KMS-11 (cell line): ENCODE results near the gene ADIPOR2.
"Not testable (repeated sequence)": the region's sequence is repeated elsewhere in the genome, so short reads cannot be mapped to it uniquely, and the experiment has no call there.

ENCODE experiments used
- H2AFZ ChIP-seq: fragments of 200-600 bp; sonication (generic); 2 replicates; pipeline ENCODE4 v1.6.1; 2016; ENCODE audit warnings: antibody characterized with exemption, mixed run types, low read depth
- H3K27ac ChIP-seq: fragments of 200-600 bp; sonication (generic); 2 replicates; pipeline ENCODE4 v1.6.1; 2016; ENCODE audit warnings: mild to moderate bottlenecking, mixed run types
- H3K27me3 ChIP-seq: fragments of 200-600 bp; sonication (generic); 2 replicates; pipeline ENCODE4 v1.6.1; 2017; ENCODE audit warnings: mild to moderate bottlenecking, low read depth, mixed run types, moderate library complexity; ENCODE audit not compliant: insufficient read depth
- H3K36me3 ChIP-seq: fragments of 200-600 bp; sonication (generic); 2 replicates; pipeline ENCODE4 v1.6.1; 2017; ENCODE audit warnings: mild to moderate bottlenecking, mixed run types; ENCODE audit not compliant: insufficient read depth
- H3K4me1 ChIP-seq: fragments of 200-600 bp; sonication (generic); 2 replicates; pipeline ENCODE4 v1.6.1; 2016; ENCODE audit warnings: mild to moderate bottlenecking, low read depth, mixed run types; ENCODE audit not compliant: poor library complexity, severe bottlenecking
- H3K4me2 ChIP-seq: fragments of 200-600 bp; sonication (generic); 2 replicates; pipeline ENCODE4 v1.7.0; 2016; ENCODE audit warnings: mild to moderate bottlenecking, mixed run types
- H3K4me3 ChIP-seq: fragments of 200-600 bp; sonication (generic); IDR thresholded peaks from 2 replicates; pipeline ENCODE4 v1.6.1; 2017; ENCODE audit warnings: low read depth, low read length, mixed read lengths; ENCODE audit not compliant: insufficient read depth
- H3K79me2 ChIP-seq: fragments of 200-600 bp; sonication (generic); 2 replicates; pipeline ENCODE4 v1.6.1; 2016; ENCODE audit warnings: low read depth, mixed run types; ENCODE audit not compliant: insufficient read depth
- H3K9ac ChIP-seq: fragments of 200-600 bp; sonication (generic); 2 replicates; pipeline ENCODE4 v1.6.1; 2016; ENCODE audit warnings: mild to moderate bottlenecking, mixed run types
- H4K20me1 ChIP-seq: fragments of 200-600 bp; sonication (generic); 2 replicates; pipeline ENCODE4 v1.6.1; 2016; ENCODE audit warnings: mild to moderate bottlenecking, mixed run types; ENCODE audit not compliant: insufficient read depth
- TF ChIP-seq, protein P1 (sequence below): fragments of 200-600 bp; sonication (generic); conservative IDR thresholded peaks from 2 replicates; pipeline ENCODE4 v1.6.1; 2017; ENCODE audit warnings: low read depth, mild to moderate bottlenecking, antibody characterized with exemption, low read length, moderate library complexity, mixed read lengths

The ADIPOR2 gene

DNA sequence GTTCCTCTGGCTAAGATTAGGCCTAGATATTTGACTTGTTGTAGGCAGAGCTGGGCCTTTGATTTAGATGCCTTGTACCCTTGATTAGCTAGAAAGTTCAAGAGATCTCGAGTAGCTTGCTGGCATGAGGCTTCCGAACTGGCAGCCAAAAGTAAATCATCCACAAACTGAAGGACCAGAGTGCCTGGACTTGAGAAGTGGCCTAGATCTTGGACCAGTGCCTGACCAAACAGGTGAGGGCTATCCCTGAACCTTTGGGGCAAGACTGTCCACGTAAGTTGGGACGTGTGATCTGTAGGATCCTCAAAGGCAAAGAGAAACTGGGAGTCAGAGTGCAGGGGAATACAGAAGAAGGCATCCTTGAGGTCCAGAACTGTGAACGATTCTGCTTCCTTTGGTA, 22.0 kb downstream of the ADIPOR2 start:
- Histone ChIP-seq H3K4me1 (peaks cover 20% of the 10 kb centered on the region), H3K79me2 (peaks cover 31% of the 10 kb centered on the region; the same call in 1 of the 2 replicates)
- H3K27ac ChIP-seq, H2AFZ ChIP-seq, H3K4me3 ChIP-seq, H3K9ac ChIP-seq, H3K4me2 ChIP-seq, H3K36me3 ChIP-seq, H4K20me1 ChIP-seq, H3K27me3 ChIP-seq: not testable (repeated sequence)

DNA sequence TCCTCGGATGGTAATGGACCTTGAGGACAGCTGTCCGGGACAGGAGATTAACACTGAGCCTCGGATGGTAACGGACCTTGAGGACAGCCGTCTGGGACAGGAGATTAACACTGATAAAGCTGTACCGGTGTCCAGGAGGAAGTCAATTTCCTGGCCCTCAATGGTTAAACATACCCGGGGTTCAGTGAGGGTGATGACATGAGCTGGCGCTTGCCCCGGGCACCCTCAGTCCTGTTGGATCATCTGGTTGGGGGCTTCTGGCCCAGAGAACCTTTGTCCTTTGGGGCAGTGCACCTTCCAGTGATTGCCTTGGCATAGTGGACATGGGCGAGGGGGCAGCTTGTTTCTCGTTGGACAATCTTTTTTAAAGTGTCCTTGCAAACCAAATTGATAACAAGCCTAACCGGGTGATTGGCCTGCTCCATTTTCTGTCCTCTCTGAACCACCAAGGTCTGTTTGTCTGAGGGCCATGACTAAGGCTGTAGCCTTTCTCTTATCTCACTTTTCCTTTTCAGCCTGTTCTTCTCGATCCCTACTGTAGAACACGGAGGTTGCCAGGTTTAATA, 23.0 kb downstream of the ADIPOR2 start:
- H3K9ac ChIP-seq, H3K27me3 ChIP-seq, H3K4me3 ChIP-seq, H2AFZ ChIP-seq, H3K27ac ChIP-seq, H3K4me2 ChIP-seq, H4K20me1 ChIP-seq, H3K36me3 ChIP-seq: not testable (repeated sequence)
- H3K4me1 ChIP-seq = peaks cover 12% of the 10 kb centered on the region
- H3K79me2 ChIP-seq = peaks cover 27% of the 10 kb centered on the region; the same call in 1 of the 2 replicates

DNA sequence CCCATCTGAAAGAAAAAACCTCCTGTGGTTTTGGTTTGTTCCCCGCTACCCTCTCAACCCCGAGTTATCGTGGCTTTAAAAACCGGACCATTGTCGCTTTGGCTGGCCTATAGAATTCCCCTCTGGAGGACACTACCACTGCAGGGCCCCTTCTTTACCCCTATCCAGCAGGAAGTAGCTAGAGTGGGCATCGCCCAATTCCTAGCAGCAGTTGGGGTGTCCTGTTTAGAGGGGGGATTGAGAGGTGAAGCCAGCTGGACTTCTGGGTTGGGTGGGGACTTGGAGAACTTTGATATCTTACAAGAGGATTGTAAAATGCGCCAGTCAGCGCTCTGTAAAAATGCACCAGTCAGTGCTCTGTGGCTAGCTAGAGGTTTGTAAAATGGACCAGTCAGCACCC, 24.6 kb downstream of the ADIPOR2 start:
- not testable (repeated sequence) for H3K27ac ChIP-seq, H3K4me3 ChIP-seq, H3K4me2 ChIP-seq, H3K27me3 ChIP-seq, H4K20me1 ChIP-seq, H3K36me3 ChIP-seq, H3K9ac ChIP-seq, H2AFZ ChIP-seq
- peaks cover 12% of the 10 kb centered on the region for H3K4me1 ChIP-seq
- H3K79me2 ChIP-seq = peaks cover 22% of the 10 kb centered on the region; the same call in 1 of the 2 replicates

DNA sequence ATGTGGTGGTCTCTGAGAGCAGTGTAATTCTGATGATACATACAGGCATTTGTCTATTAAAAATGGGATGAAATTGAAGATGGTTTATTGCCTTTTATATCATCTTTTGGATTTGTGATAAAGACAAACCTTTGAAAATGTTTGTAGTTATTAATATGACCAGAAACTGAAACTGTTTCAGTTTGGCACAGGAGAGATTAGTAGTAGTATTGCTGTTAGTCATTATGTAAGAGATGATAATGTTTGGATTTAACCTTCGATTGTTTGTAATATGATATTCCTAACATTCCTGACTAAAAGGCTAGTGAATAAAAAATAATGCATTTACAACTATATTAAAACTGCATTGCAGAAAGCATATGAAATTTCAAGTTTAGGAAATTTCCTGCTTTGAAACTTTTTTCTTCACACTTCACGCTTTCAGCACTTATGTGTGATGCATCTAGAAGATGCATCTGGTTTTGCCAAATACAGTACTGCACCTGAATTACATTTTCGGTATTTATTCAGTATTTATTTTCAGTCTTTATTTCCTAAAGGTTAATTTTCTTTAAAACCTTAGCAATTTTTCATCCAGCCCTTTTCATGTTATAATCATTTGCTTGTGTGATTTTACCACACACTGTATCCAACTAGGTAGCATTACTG, 25.5 kb downstream of the ADIPOR2 start:
- Histone ChIP-seq H3K27me3 (no peaks in the 10 kb centered on the region), H3K4me3 (no peak overlapping the region), H3K4me1 (peaks cover 12% of the 10 kb centered on the region), H2AFZ (no peak overlapping the region), H3K36me3 (no peaks in the 10 kb centered on the region), H3K4me2 (0 out of 2 replicates have a peak overlapping the region, but pooled peaks have one; percentile 27), H3K27ac (no peak overlapping the region), H3K9ac (no peak overlapping the region), H3K79me2 (peaks cover 22% of the 10 kb centered on the region; the same call in 1 of the 2 replicates), H4K20me1 (no peaks in the 10 kb centered on the region)
- TF ChIP-seq, protein P1, sequence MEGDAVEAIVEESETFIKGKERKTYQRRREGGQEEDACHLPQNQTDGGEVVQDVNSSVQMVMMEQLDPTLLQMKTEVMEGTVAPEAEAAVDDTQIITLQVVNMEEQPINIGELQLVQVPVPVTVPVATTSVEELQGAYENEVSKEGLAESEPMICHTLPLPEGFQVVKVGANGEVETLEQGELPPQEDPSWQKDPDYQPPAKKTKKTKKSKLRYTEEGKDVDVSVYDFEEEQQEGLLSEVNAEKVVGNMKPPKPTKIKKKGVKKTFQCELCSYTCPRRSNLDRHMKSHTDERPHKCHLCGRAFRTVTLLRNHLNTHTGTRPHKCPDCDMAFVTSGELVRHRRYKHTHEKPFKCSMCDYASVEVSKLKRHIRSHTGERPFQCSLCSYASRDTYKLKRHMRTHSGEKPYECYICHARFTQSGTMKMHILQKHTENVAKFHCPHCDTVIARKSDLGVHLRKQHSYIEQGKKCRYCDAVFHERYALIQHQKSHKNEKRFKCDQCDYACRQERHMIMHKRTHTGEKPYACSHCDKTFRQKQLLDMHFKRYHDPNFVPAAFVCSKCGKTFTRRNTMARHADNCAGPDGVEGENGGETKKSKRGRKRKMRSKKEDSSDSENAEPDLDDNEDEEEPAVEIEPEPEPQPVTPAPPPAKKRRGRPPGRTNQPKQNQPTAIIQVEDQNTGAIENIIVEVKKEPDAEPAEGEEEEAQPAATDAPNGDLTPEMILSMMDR = no peak

DNA sequence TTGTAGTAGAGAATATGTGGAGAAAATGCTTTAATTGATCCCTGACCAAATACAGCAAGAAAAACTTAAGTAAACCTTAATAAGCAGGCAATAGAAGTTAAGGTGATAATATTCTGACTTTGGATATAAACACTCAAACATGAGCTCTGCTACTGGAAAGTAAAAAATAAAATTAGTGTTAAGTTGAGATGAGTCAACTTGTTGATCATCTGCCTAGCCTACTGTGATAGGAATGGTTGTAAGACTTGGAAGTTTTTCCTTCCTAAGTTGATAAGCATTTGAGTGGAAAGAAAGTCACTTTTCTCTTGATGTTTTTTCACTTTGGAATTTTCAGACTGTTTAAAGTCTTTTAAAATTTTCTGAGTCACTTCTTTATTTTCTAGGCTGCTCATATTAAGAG, 26.0 kb downstream of the ADIPOR2 start:
- H3K4me3 ChIP-seq = no peak overlapping the region
- no peaks in the 10 kb centered on the region for H3K27me3 ChIP-seq
- peaks cover 12% of the 10 kb centered on the region for H3K4me1 ChIP-seq
- no peak overlapping the region for H3K4me2 ChIP-seq
- no peaks in the 10 kb centered on the region for H4K20me1 ChIP-seq
- no peaks in the 10 kb centered on the region for H3K36me3 ChIP-seq
- no peak overlapping the region for H3K27ac ChIP-seq
- no peak overlapping the region for H3K9ac ChIP-seq
- peaks cover 22% of the 10 kb centered on the region; the same call in 1 of the 2 replicates for H3K79me2 ChIP-seq
- no peak overlapping the region for H2AFZ ChIP-seq
- TF ChIP-seq, protein P1 = no peak

DNA sequence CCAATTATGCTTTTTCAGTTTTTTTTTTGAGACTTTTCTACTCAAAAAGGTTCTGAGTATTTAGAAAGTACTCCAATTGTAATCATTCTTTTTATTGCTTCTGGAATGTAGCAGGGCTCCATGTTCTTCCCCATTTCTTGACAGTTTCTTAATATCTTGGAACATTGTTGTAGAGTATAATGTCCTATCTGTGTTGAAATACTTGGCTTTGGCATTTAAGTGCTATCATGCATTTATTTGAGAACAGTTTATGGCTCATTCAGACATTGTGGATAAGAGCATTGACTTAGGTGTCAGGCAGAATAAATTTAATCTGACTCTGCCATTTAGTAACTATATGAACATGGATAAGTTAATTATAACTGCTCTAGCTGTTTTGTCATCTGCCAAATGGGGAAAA, 28.3 kb downstream of the ADIPOR2 start:
- H3K4me3 ChIP-seq = no peak overlapping the region
- peaks cover 22% of the 10 kb centered on the region; the same call in 1 of the 2 replicates for H3K79me2 ChIP-seq
- TF ChIP-seq, protein P1 = no peak
- no peak overlapping the region for H2AFZ ChIP-seq
- no peak overlapping the region for H3K4me2 ChIP-seq
- H3K36me3 ChIP-seq = no peaks in the 10 kb centered on the region
- H3K27me3 ChIP-seq = no peaks in the 10 kb centered on the region
- H3K27ac ChIP-seq = no peak overlapping the region
- H3K4me1 ChIP-seq = peaks cover 26% of the 10 kb centered on the region
- no peaks in the 10 kb centered on the region for H4K20me1 ChIP-seq
- H3K9ac ChIP-seq = no peak overlapping the region
